ENCODE measurements around the gene VAV3.

Gene VAV3

DNA sequence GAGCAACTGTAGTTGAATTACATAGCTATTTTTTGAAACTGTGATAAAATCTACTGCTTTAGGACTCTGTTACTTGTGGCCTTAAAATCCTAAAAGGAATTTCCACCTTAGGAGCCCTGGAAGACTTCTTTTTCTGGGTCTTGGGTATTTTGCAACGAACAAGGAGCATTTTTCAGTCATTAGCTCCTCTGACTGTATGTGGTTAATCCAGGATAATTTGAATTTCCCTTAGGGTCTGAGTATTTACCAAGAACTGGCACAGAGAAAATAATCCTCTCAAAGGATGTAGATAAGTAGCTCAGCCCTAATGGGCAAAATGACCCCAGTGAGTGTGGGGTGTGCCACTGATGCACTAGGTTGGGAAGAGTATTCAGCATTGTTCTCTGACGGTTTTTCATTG, 170.4 kb downstream of the VAV3 start:
- DNase-seq (ENCODE audit: low read depth in 2 of 2), result no peak

DNA sequence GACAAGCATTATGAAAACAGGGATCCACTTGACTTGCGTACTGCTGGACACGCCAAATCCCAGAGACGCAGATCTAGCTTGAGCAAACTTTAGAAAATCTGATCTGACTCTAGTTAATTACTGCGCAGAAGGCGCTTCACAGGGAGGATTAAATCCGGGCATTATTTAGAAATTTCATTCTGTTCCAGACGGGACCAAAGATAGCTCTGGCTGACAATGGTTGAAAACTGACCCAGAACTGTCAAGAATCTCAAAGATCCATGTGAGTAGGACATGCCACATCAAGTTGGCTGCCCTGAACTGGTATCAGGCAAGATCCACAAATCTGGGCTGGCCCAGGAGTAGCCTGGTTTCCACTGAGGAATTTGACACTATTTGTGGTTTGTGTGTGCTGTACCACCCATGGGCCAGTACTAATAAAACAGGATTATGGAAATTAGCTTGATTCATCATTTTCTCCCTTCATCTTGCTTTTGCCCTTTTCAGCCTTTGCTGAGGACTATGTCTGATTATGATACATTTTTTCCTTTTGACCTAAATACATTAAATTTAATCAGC, 171.0 kb downstream of the VAV3 start:
- DNase-seq (ENCODE audit: low read depth in 2 of 2), result no peak

DNA sequence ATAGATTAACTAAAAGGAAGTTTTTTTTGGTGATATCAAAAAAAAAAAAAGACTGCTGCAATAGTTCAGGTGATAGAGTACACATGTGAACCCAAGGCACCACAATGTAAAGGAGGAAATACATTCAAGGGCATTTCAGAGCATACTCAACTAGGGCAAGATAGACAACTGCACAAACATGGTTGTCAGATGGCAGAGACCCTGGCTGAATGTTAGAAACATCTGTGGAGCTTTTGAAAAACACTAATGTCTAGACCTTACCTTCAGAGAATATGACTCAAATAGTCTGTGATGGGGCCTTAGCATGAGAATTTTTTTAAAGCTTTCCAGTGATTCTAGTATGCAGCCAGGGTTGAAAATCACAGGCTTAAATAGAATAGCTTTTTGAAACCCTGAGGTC, 173.6 kb downstream of the VAV3 start:
- DNase-seq (ENCODE audit: low read depth in 2 of 2), result no peak

DNA sequence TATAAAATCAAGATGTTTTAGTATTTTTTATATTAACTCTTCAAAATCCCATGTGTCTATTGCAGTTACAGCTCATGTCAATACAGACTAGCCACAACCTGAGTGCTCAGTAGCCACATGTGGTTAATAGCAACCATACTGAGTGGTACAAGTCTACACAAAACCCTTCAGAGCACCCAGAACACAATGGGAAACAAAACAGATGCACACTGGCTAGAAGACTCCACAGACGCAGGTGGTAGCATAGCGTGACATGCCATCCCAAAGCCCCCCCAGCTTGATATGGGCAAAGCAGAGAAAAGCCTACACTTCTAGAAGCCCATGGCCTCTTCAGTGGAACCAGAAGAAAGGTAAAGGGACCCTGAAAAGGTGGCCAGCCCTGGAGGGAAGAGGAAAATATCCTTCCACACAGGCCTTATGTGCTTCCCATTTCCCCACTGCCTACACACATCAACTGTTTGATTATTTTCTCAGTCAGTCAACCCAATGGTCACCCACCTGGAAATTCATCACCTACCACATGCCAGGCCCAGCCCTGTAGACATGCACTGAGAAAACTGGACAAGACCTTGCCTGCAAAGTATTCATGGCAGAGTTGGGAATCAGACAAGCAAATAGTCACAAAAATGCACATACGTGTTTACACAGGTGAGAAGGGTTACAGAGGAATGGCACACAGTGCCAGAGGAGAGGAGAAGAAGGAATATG, 175.0 kb downstream of the VAV3 start:
- DNase-seq (ENCODE audit: low read depth in 2 of 2), result no peak

DNA sequence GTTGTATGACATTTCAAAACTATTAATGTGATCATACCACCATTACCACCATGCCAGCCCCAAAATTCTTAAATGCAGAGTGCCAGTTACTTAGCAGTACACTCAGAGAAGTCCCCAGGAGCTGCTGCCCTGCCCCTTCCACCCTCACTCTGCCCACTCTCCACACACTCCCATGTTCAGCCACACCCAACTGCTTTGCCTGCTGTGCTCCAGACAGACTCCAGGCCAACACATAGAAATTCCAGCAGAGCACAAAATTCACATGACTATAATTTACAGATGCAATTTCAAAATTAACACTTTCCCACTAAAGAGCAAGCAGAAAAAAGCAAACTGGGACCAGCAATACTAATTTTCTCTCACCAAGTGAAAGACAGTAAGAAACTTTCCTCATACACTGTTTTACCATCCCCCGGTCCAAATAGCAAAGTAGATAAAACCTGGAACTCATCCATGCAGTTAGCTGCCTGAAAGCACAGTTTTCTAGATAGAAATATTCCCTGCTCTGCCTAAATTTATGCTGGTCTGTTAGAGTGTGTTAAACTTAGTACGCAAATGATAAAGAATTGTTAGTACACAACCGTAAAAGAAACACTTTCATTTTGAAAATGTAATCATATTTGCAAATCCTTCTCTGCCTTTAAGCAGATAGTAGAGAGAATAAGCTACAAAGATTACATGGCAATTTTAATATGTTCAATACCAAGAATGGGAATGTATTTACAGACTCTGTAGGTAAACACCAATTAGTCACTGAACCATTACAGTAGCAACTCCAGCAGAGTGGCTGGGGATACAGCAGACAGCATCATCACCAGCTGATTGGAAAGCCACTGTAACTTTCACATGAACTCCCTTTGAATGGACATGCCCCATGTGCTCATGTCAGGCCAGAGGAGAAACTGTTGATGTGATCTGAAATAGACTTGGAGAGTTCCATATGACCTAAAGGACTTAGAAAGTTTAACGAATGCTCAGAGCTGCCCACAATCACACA, 176.5 kb downstream of the VAV3 start:
- DNase-seq (ENCODE audit: low read depth in 2 of 2), result no peak

DNA sequence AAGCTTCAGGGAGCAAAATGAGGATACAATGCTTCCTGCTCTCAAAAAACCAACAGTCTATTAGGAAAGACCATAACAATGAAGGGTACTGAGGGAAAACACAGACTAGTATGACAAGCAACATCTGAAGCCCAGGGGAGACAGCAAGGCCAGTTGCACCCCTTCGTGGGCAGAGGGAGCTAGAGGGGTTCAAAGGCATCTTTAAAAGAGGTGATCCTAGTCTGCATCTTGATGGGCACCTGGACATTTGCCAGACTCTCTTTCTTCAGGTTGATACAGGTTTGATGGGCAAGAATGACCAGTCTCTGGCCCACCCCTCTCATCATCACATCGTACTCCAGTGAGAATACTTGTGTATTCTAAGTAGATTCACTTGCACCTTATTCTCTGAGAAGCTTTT, 177.7 kb downstream of the VAV3 start:
- no peak for DNase-seq (ENCODE audit: low read depth in 2 of 2)

- no peak for DNase-seq (ENCODE audit: low read depth in 2 of 2)
Measured at GRCh38 chr1:107786203-107786845, 178.7 kb downstream of the VAV3 start.

GRCh38 chr1:107785496-107786202, 179.3 kb downstream of the VAV3 start:
- no peak for DNase-seq (ENCODE audit: low read depth in 2 of 2)

DNA sequence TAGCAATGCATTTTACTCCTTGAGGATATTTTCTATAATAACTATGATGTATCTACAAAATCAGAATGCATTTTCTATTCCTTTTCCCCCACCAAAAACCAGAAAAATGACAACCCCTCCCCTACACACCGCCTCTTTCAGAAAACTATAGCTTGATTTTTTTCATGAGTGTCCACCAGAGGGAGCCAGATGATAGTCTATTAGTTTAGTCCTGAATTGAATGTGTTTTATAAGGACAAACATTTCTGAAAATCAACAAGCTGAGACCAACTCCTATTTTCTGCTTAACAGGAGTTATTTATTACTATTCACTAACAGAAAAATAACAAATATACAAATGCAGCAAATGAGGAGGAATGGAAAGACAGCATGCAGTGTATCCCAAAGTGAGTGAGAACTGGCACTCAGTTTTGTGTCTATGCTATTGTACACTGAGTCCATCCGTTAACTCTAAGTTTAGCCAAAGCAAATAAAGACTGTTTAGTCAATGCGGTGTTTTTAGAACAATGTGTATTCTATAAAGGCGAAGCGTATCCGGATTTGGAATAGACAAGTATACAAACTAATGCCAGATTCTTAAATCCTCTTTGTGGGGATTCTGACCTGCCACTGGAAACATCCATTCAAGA, 182.6 kb downstream of the VAV3 start:
- peak in 1 of 2 experiments; percentile 4 for DNase-seq (ENCODE audit: low read depth in 2 of 2)

DNA sequence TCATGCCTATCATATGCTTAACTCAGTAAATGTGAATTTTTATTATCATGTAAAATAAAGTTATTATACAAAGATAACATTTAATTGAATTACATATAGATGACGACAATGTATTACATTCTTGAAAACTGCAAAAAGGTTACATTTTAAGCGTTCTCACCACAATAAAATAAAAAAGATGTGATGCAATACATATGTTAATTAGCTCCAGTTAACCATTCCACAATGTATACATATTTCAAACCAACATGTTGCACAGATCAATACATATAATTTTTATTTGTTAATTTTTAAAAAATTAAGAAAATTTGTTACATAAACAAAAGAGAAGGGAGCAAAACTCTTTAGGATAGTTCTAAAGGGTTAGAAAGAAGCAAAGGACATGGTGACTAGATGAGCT, 183.7 kb downstream of the VAV3 start:
- DNase-seq (ENCODE audit: low read depth in 2 of 2), result no peak

- DNase-seq (ENCODE audit: low read depth in 2 of 2), result no peak
Measured at GRCh38 chr1:107777664-107778047, 187.3 kb downstream of the VAV3 start.

DNA sequence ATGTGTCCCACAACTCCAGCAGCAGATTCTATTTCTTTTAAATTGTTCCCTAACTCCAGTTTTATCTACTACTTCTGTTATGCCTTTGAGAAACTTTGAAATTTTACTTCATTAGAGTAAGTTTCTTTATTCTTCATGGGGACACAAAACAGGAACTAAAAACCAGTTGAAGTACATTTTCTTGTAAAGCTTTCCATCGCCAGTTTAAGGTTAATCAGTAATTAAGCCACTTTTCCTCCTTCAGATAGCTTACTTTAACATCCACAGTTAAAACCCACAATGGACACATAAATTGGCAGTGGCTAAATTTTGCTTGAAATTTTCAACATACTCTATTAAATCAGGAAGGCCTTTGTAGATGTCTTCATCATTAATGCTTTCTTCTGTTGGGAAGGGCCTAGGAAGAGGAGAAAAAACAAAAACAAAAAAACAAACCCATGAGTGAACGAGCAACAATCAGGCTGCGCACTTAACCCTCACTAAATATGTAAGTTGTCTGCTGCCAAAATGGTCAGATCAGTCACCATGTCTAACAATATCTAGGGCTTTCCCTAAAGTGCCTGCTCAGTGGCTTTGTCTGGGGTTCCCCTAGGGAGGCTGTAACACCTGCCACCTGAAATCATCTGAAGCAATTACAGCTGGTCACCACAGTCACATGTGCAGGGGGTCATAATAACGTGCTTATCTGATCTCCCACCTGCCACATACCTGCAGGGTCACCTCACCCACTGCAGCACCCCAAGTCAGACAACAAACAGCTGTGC, 187.9 kb downstream of the VAV3 start:
- DNase-seq (ENCODE audit: low read depth in 2 of 2), result no peak

- no peak for DNase-seq (ENCODE audit: low read depth in 2 of 2)
Measured at GRCh38 chr1:107771377-107771776, 193.6 kb downstream of the VAV3 start.

DNA sequence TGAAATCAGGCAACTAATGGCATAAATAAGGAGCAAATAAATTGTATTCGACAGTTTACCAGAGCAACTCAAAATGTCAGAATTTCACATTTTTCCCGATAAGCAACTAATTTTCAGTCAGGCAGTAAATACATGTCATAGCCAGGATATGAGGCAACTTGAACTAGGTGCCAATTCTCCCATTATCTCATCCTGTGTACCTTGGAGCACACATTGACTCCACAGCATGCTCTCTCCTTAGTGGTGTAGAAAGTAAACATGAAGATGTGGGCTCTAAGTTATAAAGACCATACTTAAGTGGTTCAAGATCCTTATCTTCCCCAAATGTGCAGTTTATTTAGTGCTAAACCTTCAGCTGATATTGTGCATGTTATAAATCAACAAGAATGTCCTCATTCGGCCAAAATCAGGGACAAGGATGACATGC, 197.8 kb downstream of the VAV3 start:
- DNase-seq (ENCODE audit: low read depth in 2 of 2), result no peak

DNA sequence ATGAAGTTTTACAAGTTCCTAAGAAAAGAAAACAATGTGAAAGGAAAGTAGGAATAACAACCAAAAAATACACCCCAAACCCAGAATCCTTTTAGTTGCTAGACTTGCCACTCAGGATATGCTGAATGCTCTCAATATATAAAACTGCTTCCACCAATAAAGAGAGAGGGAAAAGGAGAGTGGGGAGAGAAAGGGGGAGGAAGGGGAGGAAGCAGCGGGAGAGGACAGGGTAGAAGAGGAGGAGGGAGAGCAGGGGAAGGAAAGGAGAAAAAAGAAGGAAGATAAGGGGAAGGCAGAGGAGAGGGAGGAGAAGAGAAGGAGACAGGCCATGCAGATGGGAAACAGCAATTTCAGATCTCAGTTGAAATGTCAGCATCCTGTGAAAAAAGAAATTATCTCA, 198.4 kb downstream of the VAV3 start:
- DNase-seq (ENCODE audit: low read depth in 2 of 2), result no peak

GRCh38 chr1:107762751-107763390, 202.1 kb downstream of the VAV3 start:
- no peak for DNase-seq (ENCODE audit: low read depth in 2 of 2)

DNA sequence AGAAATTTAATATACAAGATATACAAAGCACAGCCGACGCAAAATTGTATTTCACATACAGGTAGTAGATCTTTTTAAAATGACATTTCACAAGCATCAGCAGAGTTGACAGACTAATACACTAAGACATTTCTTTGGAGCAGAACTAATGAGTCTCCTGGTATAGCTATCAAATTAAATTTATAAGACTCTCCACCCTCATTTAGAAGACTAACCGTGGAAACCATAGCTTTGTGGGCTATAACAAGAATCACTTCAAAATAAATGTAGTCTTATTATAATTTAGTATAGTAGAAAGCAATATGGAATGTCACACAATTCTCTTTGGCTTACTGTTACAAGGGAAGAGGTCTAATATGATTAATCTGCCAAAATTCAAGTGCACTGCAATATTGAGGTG, 204.9 kb downstream of the VAV3 start:
- no peak for DNase-seq (ENCODE audit: low read depth in 2 of 2)

DNA sequence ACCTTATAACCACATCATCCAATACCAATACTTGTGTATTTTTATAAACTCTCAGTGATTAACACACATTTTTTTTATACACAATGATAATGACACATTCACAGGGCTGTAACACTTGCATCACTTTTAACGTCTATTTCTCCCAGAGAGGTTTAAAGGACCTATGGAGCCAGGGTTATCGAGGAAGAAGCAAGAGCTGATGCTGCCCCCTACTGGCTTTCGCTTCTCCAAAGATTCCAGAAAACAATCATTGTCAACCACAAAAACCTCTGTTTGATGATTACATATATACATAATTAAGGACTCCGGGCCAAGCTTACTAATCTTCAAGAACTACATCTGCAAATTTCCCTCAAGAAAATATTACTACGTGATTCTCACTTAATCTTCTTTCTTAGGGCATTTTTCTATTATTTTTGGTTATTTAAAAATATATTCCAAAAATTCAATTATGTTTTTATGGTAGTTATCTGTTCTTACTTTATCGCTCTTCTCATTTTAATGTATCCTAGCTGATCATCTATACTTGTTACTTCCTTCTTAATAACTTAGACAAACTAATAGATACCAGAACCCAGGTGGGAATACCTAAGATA, 214.5 kb downstream of the VAV3 start:
- DNase-seq (ENCODE audit: low read depth in 2 of 2), result peak in 1 of 2 experiments; percentile 33

DNA sequence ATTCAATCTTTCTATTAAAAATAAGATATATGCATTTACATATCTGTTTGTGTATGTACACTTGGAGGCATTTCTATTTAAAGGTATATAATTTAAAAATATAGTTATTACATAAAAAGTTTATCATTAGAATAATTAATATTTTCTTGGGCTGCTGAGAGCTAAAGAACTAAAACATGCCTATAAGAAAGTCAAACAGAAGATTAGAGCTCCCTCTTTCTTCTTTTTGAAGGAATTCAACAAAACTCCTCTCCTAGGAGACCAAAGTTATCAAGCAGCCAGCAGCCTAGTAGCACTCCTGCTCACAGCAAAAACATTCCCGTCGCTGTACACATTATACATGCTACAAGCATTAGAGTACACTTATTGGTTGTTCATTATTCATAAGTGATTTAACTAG, 216.4 kb downstream of the VAV3 start:
- no peak for DNase-seq (ENCODE audit: low read depth in 2 of 2)

Data from stimulated activated CD4-positive, alpha-beta T cell treated with anti-CD3 and anti-CD28 coated beads, Interleukin-12 subunit alpha, Interleukin-12 subunit beta, amount 100 ng/mL, for 24 hours (primary cell).